Lung (tissue), 12 donors: ENCODE results near the gene AVP. TPM values are rescaled to one million over a fixed set of nuclear protein-coding genes. Genes with fewer than 3 reads are reported as not detected.

Experiments
- ATAC-seq: fragments of 200-7000 bp; cut with Tn5 transposase; one replicate; pipeline ENCODE4 v1.9.1; 2020; ENCODE audit warnings: moderate number of reproducible peaks; ENCODE audit not compliant: insufficient read depth, low FRiP score
- DNase-seq, 3 donors: peaks; one replicate each; pipeline ENCODE4 v3.0.0-alpha.2; 2013 to 2017
- H3K27ac ChIP-seq, 2 donors: one replicate each; pipeline ENCODE4 v1.5.1; 2013; ENCODE audit warnings: mild to moderate bottlenecking in 2 of 2, moderate library complexity in 2 of 2, control low read depth in 1 of 2, inconsistent platforms in 1 of 2, low read depth in 1 of 2, low read length in 1 of 2
- H3K27me3 ChIP-seq, 3 donors: one replicate each; pipeline ENCODE4 v1.5.1; 2013; ENCODE audit warnings: low read length in 2 of 3; ENCODE audit not compliant: control insufficient read depth in 3 of 3, insufficient read depth in 3 of 3
- H3K36me3 ChIP-seq, 4 donors: one replicate each; pipeline ENCODE4 v1.5.1; 2013; ENCODE audit warnings: low read length in 4 of 4, mild to moderate bottlenecking in 1 of 4, moderate library complexity in 1 of 4; ENCODE audit not compliant: control insufficient read depth in 4 of 4, insufficient read depth in 4 of 4
- H3K4me1 ChIP-seq, 5 donors: one replicate each; pipeline ENCODE4 v1.5.1; 2013; ENCODE audit warnings: low read length in 5 of 5, mild to moderate bottlenecking in 2 of 5, moderate library complexity in 1 of 5; ENCODE audit not compliant: control insufficient read depth in 5 of 5, insufficient read depth in 5 of 5
- H3K4me3 ChIP-seq: one replicate; pipeline ENCODE4 v1.5.1; 2013; ENCODE audit warnings: mild to moderate bottlenecking, control low read depth, moderate library complexity
- H3K9ac ChIP-seq, 2 donors: one replicate each; pipeline ENCODE4 v1.5.1; 2013; ENCODE audit warnings: low read length in 2 of 2, control low read depth in 1 of 2; ENCODE audit not compliant: insufficient read depth in 1 of 2
- H3K9me3 ChIP-seq, 4 donors: one replicate each; pipeline ENCODE4 v1.5.1; 2013; ENCODE audit warnings: low read length in 3 of 4, mild to moderate bottlenecking in 1 of 4, moderate library complexity in 1 of 4; ENCODE audit not compliant: control insufficient read depth in 4 of 4, insufficient read depth in 3 of 4
- CTCF ChIP-seq: IDR thresholded peaks from 2 replicates; pipeline ENCODE4 v1.5.1; 2012; ENCODE audit warnings: mild to moderate bottlenecking; ENCODE audit errors: control extremely low read depth, extremely low read depth
- WGBS, 2 donors: extraction: QIAGEN DNeasy Blood & Tissue Kit; methylation state at CpG; one replicate each; pipeline ENCODE4 v1.1.7; 2013; 5-methylcytosine and 5-hydroxymethylcytosine counted together
- polyA plus RNA-seq, 2 donors: library from polyadenylated mRNA; stranded (reverse); fragments of 200-250 nt; gene quantifications; one replicate each; pipeline ENCODE4 v1.2.1, GENCODE V29; 2013
- total RNA-seq, 2 donors: library from RNA; depleted of rRNA in 1 of 2; stranded (reverse); fragments of >200 nt in 1 of 2; gene quantifications; one replicate each; pipeline ENCODE4 v1.2.1, GENCODE V29; 2014 to 2021
- donor health status: control.
- donor health status: control.
- donor health status: Bipolar disorder and iron deficiency.
- donor health status: healthy.
- donor health status: DM: yes; HTN: yes; CAD: no.

AVP gene
- total and polyA plus RNA-seq, 4 donors = not detected

- 58 to 59% methylated on average over 2 of the region's 2 CpGs for WGBS, 2 donors
- Histone ChIP-seq H3K9me3 (no peaks in the 10 kb centered on the region), H3K27ac (no peak overlapping the region), H3K9ac (no peak overlapping the region), H3K4me3 (no peak overlapping the region), H3K4me1 (peaks cover 0 to 3% (median 0%) of the 10 kb centered on the region in 5 donors), H3K36me3 (peaks cover 0 to 32% (median 2%) of the 10 kb centered on the region in 4 donors), H3K27me3 (no peaks in the 10 kb centered on the region)
- TF ChIP-seq CTCF = no peak
- DNase-seq (no peak), ATAC-seq (no peak)
Observed at GRCh38 chr20:3111995-3112394, 27.5 kb upstream of the AVP start.

GRCh38 chr20:3111507-3111906 lies 27.0 kb upstream of the AVP start:
- no peaks in the 10 kb centered on the region for H3K9me3 ChIP-seq
- no peak overlapping the region for H3K9ac ChIP-seq
- peaks cover 0 to 35% (median 2%) of the 10 kb centered on the region in 4 donors for H3K36me3 ChIP-seq
- H3K4me1 ChIP-seq = peaks cover 0 to 3% (median 0%) of the 10 kb centered on the region in 5 donors
- 80 to 88% methylated on average over 7 of the region's 7 CpGs for WGBS, 2 donors
- ATAC-seq (no peak), DNase-seq (no peak)
- no peak overlapping the region for H3K4me3 ChIP-seq
- TF ChIP-seq CTCF = no peak
- H3K27ac ChIP-seq = no peak overlapping the region
- no peaks in the 10 kb centered on the region for H3K27me3 ChIP-seq

GRCh38 chr20:3109350-3110302 lies 25.1 kb upstream of the AVP start:
- WGBS, 2 donors = 91 to 93% methylated on average over 23 of the region's 23 CpGs
- Histone ChIP-seq H3K27ac (no peak overlapping the region), H3K9me3 (no peaks in the 10 kb centered on the region), H3K36me3 (peaks cover 0 to 35% (median 2%) of the 10 kb centered on the region in 4 donors), H3K4me3 (no peak overlapping the region), H3K27me3 (no peaks in the 10 kb centered on the region), H3K9ac (no peak overlapping the region), H3K4me1 (no peaks in the 10 kb centered on the region)
- ATAC-seq (no peak), DNase-seq (no peak)
- TF ChIP-seq CTCF = no peak
